HT1080 (cell line): ENCODE measurements around the gene TEFM. TPM values are rescaled to one million over a fixed set of nuclear protein-coding genes. Genes with fewer than 3 reads are reported as not detected.
"Not testable (repeated sequence)": the region's sequence is repeated elsewhere in the genome, so short reads cannot be mapped to it uniquely, and the experiment has no call there.

Source experiments
- DNase-seq: peaks from one replicate; pipeline ENCODE4 v3.0.0-alpha.2; 2015; ENCODE audit warnings: low read depth
- polyA plus RNA-seq, 2 experiments: library from polyadenylated mRNA; depleted of rRNA; stranded (reverse); fragments of >200 nt; gene quantifications; 2 replicates each; pipeline ENCODE4 v1.2.3, GENCODE V29; 2015
- total RNA-seq: library from RNA; depleted of rRNA; stranded (reverse); fragments of >200 nt; shearing (Covaris generic); gene quantifications from 2 replicates; pipeline ENCODE4 v1.2.3, GENCODE V29; 2014; rRNA removed

TEFM gene, protein sequence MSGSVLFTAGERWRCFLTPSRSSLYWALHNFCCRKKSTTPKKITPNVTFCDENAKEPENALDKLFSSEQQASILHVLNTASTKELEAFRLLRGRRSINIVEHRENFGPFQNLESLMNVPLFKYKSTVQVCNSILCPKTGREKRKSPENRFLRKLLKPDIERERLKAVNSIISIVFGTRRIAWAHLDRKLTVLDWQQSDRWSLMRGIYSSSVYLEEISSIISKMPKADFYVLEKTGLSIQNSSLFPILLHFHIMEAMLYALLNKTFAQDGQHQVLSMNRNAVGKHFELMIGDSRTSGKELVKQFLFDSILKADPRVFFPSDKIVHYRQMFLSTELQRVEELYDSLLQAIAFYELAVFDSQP
- 9.4 and 14.0 TPM in 2 replicates for total RNA-seq
- polyA plus RNA-seq (2015; cell fraction: cytosol; rRNA removed) = 10.0 and 17.2 TPM in 2 replicates
- 17.0 and 19.2 TPM in 2 replicates for polyA plus RNA-seq (2015; cell fraction: nucleus; rRNA removed)

DNA sequence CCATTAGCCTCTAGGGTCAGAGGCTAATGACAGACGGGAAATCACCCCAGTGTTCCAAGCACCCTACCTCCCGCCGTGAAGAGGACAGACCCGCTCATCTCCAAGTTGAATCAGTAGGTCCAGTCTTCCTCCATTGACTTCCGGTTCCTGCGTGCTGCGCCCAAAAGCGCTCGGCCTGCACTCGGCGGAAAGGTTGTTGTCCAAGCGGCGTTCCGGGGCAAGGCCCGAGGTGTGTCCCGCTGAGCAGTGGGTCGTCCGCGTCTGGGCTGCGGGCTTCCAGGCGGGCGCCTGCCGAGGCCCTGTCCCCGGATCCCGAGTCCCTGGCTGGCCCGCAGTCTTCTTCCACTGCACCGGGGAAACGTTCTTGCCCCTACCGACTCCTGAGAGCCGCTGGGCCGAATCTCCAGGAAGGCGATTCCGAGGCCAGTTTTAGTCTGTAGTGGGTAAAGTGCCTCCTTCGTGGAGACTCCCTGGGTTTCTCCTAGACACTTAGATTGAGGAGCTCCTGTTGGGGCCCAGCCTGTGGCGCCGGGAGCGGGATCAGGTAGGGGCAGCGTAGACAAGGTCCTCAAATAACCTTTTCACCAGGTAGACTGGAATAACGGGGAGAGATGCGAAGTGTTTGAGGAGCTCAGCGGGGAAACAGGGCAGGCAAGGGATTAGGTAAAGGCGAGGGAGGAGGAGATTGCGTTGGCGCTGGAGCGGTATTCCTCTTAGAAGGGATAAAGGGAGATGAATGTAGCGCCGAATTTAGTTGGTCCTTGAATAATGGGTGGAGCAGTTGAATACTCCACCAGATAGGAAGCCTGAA, at the start of gene TEFM:
TSS of gene TEFM (minus strand) at position 138 of the 811 bp plus-strand sequence. CDS start at position 98, 40 bp downstream.
- DNase-seq = peak; percentile 86

DNA sequence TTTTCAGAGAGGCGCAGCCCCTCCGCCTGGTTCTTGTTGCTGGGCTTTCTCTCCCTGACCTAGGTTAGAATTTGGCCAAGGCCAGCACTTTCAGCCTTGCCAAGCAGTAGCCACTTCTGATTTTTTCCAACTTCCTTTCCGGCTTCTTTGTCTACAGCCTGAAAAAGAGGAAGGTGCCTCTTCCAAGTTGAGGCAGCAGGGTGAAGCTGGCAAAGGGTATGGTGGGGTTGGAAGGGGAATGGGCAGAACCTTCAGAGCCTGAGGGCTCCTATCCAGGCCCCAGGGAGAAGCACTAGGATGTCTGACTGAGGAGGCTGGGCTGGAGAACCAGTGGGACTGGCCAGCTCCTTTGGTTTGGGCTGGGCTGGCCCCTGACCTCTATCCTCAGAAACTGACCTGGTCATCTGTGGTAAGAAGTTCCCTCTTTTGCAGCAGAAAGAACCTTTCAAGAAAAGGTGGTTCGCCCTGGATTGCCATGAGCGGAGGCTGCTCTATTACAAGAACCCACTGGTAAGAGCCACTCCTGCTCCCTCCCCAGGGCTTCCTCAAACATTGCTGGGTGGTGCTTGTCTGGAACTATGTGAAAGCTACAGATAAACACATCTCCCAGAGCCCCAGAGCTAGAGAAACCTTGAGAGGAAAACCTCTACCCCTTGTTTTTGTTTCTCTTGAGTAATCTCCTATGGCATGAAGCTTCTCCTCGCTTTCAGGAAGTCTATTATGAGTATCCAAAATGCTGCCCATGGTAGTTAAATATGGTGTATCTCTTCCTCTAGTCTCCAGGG, 48.2 kb upstream of the TEFM start:
- no peak for DNase-seq

DNA sequence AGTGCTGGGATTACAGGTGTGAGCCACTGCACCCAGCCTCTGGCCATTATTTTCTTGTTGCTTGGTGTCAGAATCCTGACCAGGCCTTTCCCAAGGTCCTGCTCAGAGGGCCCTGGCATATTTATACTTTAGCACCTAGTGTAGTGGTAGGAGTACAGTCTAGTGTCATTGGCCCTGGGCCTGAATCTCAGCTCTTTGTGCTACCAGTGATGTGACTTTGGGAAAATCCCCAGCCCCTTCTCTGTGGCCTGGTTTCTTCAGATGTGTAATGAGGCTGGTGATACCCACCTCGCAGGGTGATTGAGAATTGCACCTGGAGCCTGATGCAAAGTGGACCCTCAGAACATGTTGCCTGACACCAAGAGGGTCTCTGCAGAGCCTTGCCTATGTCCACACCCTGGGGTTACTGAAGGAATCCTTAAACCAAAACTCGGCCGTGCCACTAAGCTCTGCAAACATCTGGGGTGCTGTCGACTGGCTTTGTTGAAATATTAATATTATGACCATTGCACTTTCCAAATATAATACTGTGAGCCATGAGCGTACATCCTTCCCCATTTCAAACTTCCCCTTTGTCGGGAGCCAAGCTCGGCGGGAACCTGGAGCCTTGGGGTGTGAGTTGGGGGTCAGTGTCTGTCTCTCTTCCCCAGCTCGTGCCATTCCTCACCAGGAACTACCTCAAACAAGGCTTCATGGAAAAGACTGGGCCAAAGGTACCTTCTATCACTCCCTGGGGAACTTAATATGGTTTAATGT, 46.8 kb upstream of the TEFM start:
- DNase-seq = no peak

DNA sequence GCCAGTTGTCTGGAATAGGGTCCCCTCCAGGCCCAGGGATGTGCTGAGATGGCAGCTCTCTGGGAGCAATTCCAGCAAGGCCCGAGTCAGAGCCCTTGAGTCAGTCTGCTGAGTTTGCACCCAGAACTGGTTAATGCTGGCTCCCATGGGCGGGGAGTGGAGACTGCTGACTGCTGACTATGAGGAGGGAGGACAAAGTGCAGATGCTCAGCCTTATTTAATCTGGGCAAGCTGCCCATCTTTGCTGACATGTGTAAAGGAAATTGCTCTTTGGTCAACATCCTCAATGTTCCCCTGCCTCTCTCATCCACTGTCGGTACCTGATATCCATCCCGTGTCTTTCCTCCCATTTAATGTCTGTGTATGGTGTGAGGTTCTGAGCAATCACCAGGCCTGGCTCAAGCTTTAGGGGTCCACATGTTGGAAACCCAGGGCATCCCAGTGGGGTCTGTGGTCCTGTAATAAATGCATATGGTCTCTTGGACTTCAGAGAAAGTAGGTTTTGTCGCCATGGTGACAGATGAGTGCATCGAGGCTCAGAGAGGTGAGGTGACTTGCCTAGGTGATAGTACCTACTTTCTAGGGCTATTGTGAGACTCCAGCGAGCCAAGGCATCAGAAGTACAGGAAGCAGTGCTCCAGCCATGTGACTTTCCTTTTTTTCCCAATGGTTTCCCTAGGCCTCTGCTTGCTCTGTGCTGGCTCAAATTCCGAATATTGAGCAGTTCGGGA, 44.8 kb upstream of the TEFM start:
- peak; percentile 48 for DNase-seq

DNA sequence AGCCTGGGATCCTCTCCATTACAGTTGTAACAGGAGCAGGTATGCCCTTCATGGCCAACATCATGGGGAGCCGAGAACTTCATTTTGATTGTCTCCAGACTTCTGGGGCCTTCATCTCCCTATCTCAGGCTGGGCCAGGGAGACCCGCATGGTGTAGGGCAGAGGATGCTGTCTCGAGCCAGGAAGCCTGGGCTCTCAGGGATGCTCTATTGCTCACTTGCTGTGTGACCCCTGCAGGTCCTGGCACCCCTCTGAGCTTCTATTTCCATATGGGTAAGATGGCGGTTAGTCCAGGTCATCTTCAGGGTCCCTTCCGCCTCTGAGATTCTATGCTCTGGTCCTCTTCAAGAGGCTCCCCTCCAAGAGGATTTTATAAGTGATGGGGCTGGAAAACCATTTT, 44.2 kb upstream of the TEFM start:
- no peak for DNase-seq

DNA sequence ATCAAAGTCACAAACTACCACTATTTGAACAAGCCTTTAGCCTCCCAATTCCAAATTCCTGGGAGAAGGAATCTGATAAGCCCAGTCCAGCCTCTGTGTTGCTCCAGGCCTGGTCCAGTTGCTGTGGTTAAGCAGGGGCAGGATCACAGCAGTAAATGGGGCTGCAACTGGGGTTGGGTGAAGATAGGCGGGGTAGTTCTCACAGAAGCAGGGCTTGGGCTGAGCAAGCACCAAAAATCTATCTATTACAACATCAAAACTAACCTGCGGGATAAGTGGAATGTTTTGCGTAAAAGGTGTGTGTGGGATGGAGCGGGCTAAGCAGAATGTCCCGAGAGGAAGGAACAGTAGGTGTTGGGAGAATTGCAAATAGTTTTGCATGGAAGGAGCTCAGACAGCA, 41.8 kb upstream of the TEFM start:
- no peak for DNase-seq

DNA sequence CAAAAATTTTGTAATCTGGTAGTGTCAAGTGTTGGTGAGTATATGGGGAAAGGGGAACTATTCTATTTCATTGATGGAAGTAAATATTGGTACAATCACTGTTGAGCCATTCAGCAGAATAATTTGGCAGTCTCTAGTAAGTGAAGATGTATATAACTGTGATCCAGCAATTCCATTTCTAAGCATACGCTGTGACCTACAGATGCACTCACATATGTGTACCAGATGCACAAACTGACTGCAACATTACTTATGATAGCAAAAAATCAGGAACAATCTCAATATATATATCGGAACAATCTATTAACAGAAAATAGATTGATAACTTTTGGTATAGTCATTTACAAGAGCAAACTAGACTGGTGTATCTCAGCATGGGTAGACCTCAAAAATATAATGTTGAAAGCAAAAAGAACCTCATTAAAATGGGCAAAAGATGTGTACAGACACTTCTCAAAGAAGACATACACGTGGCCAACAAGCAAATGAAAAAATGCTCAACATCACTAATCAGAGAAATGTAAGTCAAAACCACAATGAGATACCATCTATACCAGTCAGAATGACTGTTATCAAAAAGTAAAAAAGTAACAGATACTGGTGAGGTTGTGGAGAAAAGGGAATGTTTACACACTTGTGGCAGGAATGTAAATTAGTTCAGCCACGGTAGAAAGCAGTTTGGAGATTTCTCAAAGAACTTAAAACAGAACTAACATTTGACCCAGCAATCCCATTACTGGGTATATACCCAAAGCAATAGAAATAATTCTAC, 36.5 kb upstream of the TEFM start:
- no peak for DNase-seq

DNA sequence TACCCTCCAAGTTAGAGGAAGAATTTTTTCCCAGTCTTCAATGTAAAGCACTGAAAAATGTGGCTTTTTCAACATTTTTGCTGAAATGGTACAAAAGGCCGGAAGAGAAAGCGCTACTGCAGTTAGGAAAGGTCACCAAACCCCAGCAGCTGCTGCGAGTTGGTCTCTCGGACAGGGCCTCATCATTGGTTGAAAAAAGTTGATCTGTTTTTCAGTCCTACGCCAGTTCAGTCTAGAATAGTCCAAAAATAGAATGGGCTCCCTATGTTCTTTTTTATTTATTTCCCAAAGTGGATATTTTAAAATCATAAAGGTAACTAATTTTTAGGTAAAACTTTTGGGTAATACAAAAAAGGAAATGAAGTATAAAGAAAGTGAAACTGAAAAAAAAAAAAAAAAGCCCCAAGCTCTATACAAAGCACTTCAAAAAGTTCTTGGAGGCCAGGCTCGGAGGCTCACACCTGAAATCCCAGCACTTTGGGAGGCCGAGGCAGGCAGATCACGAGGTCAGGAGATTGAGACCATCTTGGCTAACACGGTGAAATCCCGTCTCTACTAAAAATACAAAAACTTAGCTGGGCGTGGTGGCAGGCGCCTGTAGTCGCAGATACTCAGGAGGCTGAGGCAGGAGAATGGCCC, 33.1 kb upstream of the TEFM start:
- no peak for DNase-seq

DNA sequence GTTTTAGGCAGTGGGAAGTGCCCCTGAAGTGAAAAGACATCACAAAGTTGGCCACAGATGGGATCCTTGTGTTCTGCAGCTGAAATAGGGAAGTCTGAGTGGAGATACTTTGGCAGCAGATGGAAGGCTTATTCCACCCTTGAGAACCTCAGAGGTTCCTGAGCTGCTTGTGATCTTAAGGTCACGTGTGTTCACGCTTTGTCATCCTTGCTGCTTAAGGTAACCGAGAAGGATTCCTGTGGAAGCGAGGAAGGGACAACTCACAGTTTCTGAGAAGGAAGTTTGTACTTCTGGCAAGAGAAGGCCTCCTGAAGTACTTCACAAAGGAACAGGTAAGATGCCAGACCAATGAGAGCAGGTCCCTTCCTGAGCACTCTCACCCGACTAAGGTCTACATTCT, 27.9 kb upstream of the TEFM start:
- DNase-seq = no peak

DNA sequence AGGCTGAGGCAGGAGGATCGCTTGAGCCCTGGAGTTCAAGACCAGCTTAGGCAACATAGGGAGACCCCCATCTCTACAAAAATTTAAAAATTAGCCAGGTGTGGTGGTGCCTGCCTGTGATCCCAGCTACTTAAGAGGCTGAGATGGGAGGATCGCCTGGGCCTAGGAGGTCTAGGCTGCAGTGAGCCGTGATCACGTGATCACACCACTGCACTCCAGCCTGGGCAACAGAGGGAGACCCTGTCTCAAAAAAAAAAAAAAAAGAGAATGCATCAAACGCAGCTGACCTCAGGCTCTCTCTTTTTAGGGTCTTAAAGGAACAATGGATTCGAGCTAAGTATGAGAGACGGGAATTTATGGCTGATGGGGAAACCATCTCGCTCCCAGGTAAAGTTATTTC, 25.5 kb upstream of the TEFM start:
- DNase-seq = not testable (repeated sequence)

DNA sequence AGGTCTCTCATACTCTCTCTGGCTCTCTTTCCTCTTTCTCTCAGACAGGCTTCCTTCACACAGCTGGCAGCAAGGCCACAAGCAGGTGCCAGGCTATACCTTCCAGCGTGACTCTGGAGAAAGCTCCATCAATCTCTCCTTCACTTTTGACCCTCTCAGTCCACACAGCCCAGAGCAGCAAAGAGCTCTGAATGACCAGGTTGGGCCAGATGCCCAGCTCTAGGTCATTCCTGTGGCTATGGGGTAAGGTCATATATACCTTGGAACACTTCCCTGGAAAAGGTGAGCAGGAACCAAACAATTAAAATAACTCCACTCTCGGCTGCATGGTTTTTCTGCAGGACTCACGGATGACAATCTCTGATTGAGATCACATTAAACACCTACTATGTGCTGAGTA, 24.5 kb upstream of the TEFM start:
- no peak for DNase-seq

DNA sequence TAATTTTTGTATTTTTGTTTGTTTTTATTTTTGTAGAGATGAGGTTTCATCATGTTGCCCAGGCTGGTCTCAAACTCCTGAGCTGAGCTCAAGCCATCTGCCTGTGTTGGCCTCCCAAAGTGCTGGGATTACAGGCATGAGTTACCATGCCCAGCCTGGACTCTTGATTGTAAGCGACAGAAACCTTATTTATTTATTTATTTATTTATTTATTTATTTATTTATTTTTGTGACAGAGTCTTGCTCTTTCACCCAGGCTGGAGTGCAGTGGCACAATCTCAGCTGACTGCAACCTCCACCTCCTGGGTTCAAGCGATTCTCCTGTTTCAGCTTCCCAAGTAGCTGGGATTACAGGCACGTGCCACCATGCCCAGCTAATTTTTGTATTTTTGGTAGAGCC, 23.8 kb upstream of the TEFM start:
- DNase-seq = not testable (repeated sequence)

DNA sequence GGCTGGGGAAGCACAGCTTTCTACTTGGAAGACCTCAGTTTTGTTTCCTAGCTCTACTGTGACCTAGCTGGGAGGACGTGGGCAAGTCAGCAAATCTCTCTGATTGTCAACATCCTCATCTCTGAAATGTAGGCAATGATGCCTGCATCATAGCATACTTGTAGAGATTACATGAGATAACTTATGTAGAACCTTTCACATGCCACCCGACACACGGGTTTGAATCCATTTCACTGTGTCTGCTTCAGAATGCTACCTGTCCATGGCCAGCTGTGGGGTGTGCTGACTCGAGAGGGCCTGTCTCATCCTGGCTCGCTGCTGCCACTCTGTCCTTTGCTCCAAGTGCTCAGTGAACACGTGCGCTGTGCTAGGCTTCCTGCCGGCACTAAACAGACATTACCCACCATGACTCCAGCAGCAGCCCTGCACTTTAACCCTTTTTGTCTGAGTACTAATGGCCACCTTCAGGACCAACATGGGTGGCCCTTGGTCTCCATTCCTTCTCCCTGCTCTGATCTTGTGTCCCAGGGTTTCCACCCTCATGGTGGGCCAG, 23.1 kb upstream of the TEFM start:
- DNase-seq = no peak

DNA sequence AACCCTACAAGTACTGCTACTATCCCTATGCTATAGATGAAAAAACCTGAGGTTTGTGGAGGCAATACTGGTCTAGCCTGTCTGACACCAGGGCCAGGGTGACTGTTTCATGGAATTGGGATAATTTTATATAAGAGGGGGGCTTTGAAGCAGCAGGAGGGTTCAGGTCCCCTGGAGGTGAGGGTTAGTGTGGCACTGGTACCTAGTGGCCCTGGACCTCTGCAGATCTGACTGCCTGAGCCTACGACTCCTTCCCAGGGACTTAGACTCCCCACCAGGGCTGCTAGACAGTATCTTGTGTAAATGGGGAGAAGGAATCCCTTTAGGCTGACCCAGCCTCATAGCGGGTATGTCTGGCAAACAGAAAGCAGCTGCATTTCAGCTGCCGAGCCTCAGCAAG, 22.5 kb upstream of the TEFM start:
- DNase-seq = no peak

DNA sequence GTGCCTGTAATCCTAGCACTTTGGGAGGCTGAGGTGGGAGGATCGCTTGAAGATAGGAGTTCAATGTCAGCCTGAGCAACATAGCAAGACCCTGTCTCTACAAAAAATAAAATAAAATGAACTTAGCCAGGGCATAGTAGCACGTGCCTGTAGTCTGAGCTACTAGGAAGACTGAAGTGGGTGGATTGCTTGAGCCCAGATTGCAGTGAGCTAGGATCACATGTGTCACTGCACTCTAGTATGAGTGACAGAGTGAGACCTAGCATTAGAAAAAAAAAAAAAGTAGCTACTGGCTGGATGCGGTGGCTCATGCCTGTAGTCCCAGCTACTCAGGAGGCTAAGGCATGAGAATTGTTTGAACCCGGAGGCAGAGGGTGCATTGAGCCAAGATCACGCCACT, 21.7 kb upstream of the TEFM start:
- DNase-seq = no peak

DNA sequence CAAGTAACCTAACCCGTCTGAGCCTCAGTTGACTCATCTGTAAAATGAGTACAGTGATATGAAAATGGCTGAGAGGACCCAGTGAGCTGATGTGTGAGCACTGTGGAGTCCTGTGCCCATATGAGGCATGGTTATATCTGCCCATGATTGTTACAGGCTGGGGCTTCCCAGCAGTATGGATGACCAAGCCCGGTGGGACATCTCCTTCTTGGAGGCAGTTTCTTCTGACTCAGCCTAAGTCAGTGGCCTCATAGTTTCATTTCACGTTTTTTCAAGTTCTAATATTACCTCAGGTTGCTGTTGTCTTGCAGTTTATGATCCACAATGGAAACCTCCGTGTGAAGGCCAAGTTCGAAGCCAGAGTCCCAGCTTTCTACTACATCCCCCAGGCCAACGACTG, 20.5 kb upstream of the TEFM start:
- peak; percentile 5 for DNase-seq

DNA sequence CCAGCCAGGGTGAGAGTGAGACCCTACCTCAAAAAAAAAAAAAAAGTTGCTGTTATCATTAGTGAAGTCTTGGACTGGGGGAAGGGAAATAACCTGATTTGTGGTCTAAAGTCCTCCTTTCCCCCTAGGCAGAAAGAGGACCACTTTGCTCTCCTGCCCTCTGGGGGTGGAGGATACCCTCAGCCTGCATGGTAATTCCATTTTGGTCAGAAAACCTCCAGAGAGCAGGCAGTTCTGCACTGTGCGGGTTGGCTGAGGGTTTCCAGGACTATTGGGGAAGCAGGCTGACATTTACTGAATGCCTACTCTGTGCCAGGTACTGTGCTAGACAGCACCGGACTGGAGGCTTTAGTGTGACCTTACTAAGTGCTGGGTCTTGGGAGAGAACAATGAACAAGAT, 18.3 kb upstream of the TEFM start:
- DNase-seq = no peak

DNA sequence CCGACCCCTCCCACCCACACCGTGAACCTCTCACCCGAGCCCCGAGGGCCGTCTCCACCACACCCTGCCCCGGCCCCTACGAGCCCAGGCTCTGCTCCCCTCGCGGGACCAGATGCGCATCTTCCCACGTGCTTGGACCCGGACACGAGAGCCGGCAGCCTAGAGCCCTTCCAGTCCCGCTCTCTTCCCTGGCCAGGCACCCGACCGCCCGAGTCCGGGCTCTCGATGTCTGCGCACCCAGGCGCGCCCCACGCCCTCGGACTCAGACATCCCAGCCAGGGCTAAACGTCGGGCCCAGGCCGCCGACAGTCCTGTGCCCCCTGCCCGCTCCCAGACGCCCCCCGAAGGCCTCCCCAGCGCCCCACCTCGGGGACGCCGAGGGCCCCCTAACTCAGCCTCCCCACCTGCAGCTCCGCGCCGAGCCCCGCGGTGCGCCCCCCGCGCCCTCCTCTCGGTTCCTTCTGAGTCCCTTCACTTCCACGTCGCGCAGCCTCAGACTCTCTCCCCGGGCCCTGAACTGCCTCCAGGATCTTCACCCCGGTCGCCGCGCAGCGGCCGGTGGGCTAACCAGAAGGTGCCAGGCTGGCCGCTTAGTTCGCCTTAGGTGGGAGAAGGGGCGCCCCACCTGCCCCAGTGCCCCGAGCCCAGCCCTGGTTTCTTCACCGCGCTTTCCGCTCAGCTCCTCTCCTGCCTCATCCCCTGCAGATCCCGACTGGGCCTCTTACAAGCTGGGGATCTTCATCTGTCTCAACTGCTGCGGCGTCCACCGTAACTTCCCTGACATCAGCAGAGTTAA, 16.4 kb upstream of the TEFM start:
- DNase-seq = no peak
